K562 (cell line): ENCODE data around the gene RELL2. TPM values are rescaled to one million over a fixed set of nuclear protein-coding genes. Genes with fewer than 3 reads are reported as not detected.
A peak's percentile ranks its signal among the peaks of the same experiment; 100 is the strongest.

Experiments used
- ATAC-seq: fragments of 200-7000 bp; cut with Tn5 transposase; 3 replicates; pipeline ENCODE4 v1.9.1; 2020; ENCODE audit warnings: moderate library complexity
- BruUV-seq: library from RNA; stranded (reverse); fragments of 400-500 nt; replicated peaks from 2 replicates; lab custom pipeline; 2021; lab: Mats Ljungman, UMichigan
- CTCF ChIA-PET: fragments of 300-600 bp; formaldehyde crosslinking; extraction: SDS; loops from one replicate; lab custom pipeline; 2021; ENCODE audit warnings: low intra/inter-chr PET ratio; lab: Yijun Ruan, JAX
- POLR2A ChIA-PET: fragments of 300-600, 350-650 bp; sonication (Branson Sonifier 250); formaldehyde crosslinking; extraction: SDS; loops from one replicate; lab custom pipeline; 2021; ENCODE audit warnings: antibody characterized with exemption, inconsistent platforms; lab: Yijun Ruan, JAX
- DNase-seq, 4 experiments: peaks; one replicate each; pipeline versions ENCODE4 v3.0.0 to v3.0.0-alpha.2; 2011 to 2018; ENCODE audit warnings: low spot score in 3 of 4, mixed read lengths in 3 of 4; ENCODE audit errors: extremely low read depth in 1 of 4
- FAIRE-seq: peaks from 2 replicates; lab custom pipeline; 2011; peaks lifted over from hg19 to GRCh38; lab: Jason Lieb, UNC
- H2AFZ ChIP-seq: 2 replicates; pipeline ENCODE4 v1.6.0; 2011; ENCODE audit warnings: low read depth, low read length, control low read depth, inconsistent platforms
- H3K27ac ChIP-seq: fragments of 200-600 bp; 3 replicates; pipeline ENCODE4 v1.8.0; 2011; ENCODE audit warnings: low read depth, mild to moderate bottlenecking, control low read depth, inconsistent platforms, low read length, moderate library complexity, mixed read lengths; ENCODE audit errors: extremely low read depth
- H3K27me3 ChIP-seq, 2 experiments: fragments of 300-600 bp in 1 of 2; 2 replicates in 1 of 2; 3 replicates in 1 of 2; pipeline versions ENCODE4 v1.6.0 to v1.8.0; 2011; ENCODE audit warnings: inconsistent platforms in 2 of 2, low read length in 2 of 2, mild to moderate bottlenecking in 1 of 2, mixed read lengths in 1 of 2, moderate library complexity in 1 of 2; ENCODE audit not compliant: control insufficient read depth in 2 of 2, insufficient read depth in 2 of 2
- H3K36me3 ChIP-seq: fragments of 300-600 bp; 3 replicates; pipeline ENCODE4 v1.8.0; 2011; ENCODE audit warnings: mild to moderate bottlenecking, low read length, inconsistent platforms; ENCODE audit not compliant: control insufficient read depth, insufficient read depth
- H3K4me1 ChIP-seq, 2 experiments: fragments of 200-600 bp in 1 of 2; replicated peaks in 1 of 2; 2 replicates in 1 of 2; 3 replicates in 1 of 2; pipeline versions ENCODE4 v1.5.1 to v1.8.0; 2011; ENCODE audit warnings: inconsistent platforms in 2 of 2, low read length in 2 of 2, mild to moderate bottlenecking in 1 of 2, mixed read lengths in 1 of 2, moderate library complexity in 1 of 2; ENCODE audit not compliant: control insufficient read depth in 2 of 2, insufficient read depth in 2 of 2
- H3K4me2 ChIP-seq: 2 replicates; pipeline ENCODE4 v1.6.1; 2011; ENCODE audit warnings: low read length, control low read depth, inconsistent platforms, mixed read lengths; ENCODE audit not compliant: insufficient read depth
- H3K4me3 ChIP-seq: fragments of 200-600 bp; sonication (generic), shearing (Covaris generic); 2 replicates; pipeline ENCODE4 v1.5.1; 2016; ENCODE audit warnings: control low read depth, inconsistent platforms
- H3K79me2 ChIP-seq: fragments of 200-600 bp; 3 replicates; pipeline ENCODE4 v1.8.0; 2011; ENCODE audit warnings: low read length, inconsistent platforms; ENCODE audit not compliant: control insufficient read depth, insufficient read depth
- H3K9ac ChIP-seq, 2 experiments: 2 replicates each; pipeline versions ENCODE4 v1.6.0 to v1.6.1; 2011; ENCODE audit warnings: low read depth in 2 of 2, low read length in 2 of 2, control low read depth in 1 of 2, inconsistent platforms in 1 of 2, mild to moderate bottlenecking in 1 of 2, mixed read lengths in 1 of 2; ENCODE audit not compliant: insufficient read depth in 1 of 2
- H3K9me1 ChIP-seq: one replicate; pipeline ENCODE4 v1.6.0; 2011; ENCODE audit warnings: inconsistent platforms, mild to moderate bottlenecking, low read length, moderate library complexity; ENCODE audit not compliant: control insufficient read depth, insufficient read depth
- H3K9me3 ChIP-seq: replicated peaks from 2 replicates; pipeline ENCODE4 v1.5.1; 2011; ENCODE audit warnings: low read depth, low read length, inconsistent platforms; ENCODE audit not compliant: control insufficient read depth, insufficient read depth
- H4K20me1 ChIP-seq: replicated peaks from 2 replicates; pipeline ENCODE4 v1.6.1; 2011; ENCODE audit warnings: low read length, inconsistent platforms, mixed read lengths; ENCODE audit not compliant: control insufficient read depth, insufficient read depth
- DMBX1 ChIP-seq: fragments of 250-450 bp; sonication (Bioruptor Pico); IDR thresholded peaks from 2 replicates; pipeline ENCODE4 v1.8.0; 2022; ENCODE audit warnings: inconsistent platforms, mild to moderate bottlenecking, moderate library complexity, borderline replicate concordance
- EHMT2 ChIP-seq: fragments of 450-650 bp; IDR thresholded peaks from 2 replicates; pipeline ENCODE4 v1.6.1; 2018; ENCODE audit warnings: antibody characterized with exemption
- HNRNPK ChIP-seq: fragments of 200-400 bp; formaldehyde crosslinking; IDR thresholded peaks from one replicate; pipeline ENCODE4 v1.6.1; 2018; ENCODE audit warnings: mild to moderate bottlenecking, low read depth, low read length; ENCODE audit not compliant: poor library complexity, severe bottlenecking
- HOMEZ ChIP-seq: fragments of 250-450 bp; sonication (Bioruptor Pico); IDR thresholded peaks from 2 replicates; pipeline ENCODE4 v1.4.0; 2020; ENCODE audit warnings: mild to moderate bottlenecking, moderate library complexity
- MYC ChIP-seq, 2 experiments: fragments of 250-450 bp in 1 of 2; sonication (Bioruptor Pico) in 1 of 2; IDR thresholded peaks; 2 replicates each; pipeline versions ENCODE4 v1.5.1 to v1.6.1; 2012 to 2021; ENCODE audit warnings: low read depth in 2 of 2, borderline replicate concordance in 1 of 2, improper control_type of control experiment in 1 of 2, low read length in 1 of 2, mild to moderate bottlenecking in 1 of 2, moderate library complexity in 1 of 2
- RFX1 ChIP-seq: fragments of 450-650 bp; IDR thresholded peaks from 2 replicates; pipeline ENCODE4 v1.6.1; 2016; ENCODE audit warnings: mild to moderate bottlenecking, moderate library complexity
- SIRT6 ChIP-seq: IDR thresholded peaks from one replicate; pipeline ENCODE4 v1.6.1; 2012; ENCODE audit warnings: low read depth, mild to moderate bottlenecking, control low read depth, inconsistent platforms, low read length, moderate library complexity
- ZNF146 ChIP-seq: IDR thresholded peaks from one replicate; pipeline ENCODE4 v1.6.1; 2018; ENCODE audit warnings: missing compliant biosample characterization; ENCODE audit not compliant: unreplicated experiment
- ZNF79 ChIP-seq: fragments of 250-450 bp; sonication (Bioruptor Pico); IDR thresholded peaks from 2 replicates; pipeline ENCODE4 v1.4.0; 2020; ENCODE audit warnings: low read depth, mild to moderate bottlenecking, moderate library complexity
- WGBS: fragments of 100-300 bp; shearing (Covaris generic); methylation state at CpG from one replicate; pipeline ENCODE4 v1.1.6; 2016; ENCODE audit warnings: low coverage, mixed read lengths; ENCODE audit not compliant: insufficient coverage; ENCODE audit errors: missing lambda C conversion rate; 5-methylcytosine and 5-hydroxymethylcytosine counted together
- in situ Hi-C: fragments of 300-500 bp; cut with MboI; formaldehyde crosslinking; loops from 4 replicates; pipeline ENCODE4 v1.15.0; 2018; ENCODE audit warnings: inconsistent platforms, mixed read lengths
- intact Hi-C: fragments of 100-400 bp; cut with micrococcal nuclease; formaldehyde crosslinking; loops from 2 replicates; pipeline ENCODE4 v1.14.2; 2022
- polyA plus RNA-seq, 8 experiments: library from polyadenylated mRNA; depleted of rRNA in 4 of 8; stranded (reverse) in 5 of 8; unstranded in 3 of 8; fragments of >200 nt; fragmentation: Nextera tagmentation in 2 of 8; fragmentation: Illumina TruSeq in 1 of 8; extraction: Ambion mirVana in 2 of 8; extraction: Trizol in 1 of 8; gene quantifications; 2 replicates each; pipeline versions ENCODE4 v1.2.1 to v1.2.3, GENCODE V29; 2011 to 2014; ENCODE audit warnings: inconsistent platforms in 1 of 8, missing spikeins in 1 of 8
- total RNA-seq, 7 experiments: library from RNA; depleted of rRNA in 6 of 7; stranded (reverse); fragments of >200 nt in 6 of 7; fragmentation: Illumina TruSeq in 2 of 7; extraction: Trizol in 2 of 7; gene quantifications; 2 replicates each; pipeline versions ENCODE4 v1.2.1 to v1.2.3, GENCODE V29; 2011 to 2021; ENCODE audit warnings: low replicate concordance in 1 of 7
- TF ChIP-seq, protein P1 (sequence below), 2 experiments: fragments of 450-650 bp in 1 of 2; sonication (generic) in 1 of 2; formaldehyde crosslinking in 1 of 2; IDR thresholded peaks; 2 replicates each; pipeline versions ENCODE4 v1.7.1 to v1.9.0; 2016 to 2022; ENCODE audit warnings: inconsistent platforms in 1 of 2, mild to moderate bottlenecking in 1 of 2, missing genetic modification reagents in 1 of 2

The RELL2 gene
- total and polyA plus RNA-seq, 9 of the 15 experiments (the other 6 are each of a cell fraction or from before 2014, with no cell fraction given): 0.06 to 36.0 (median 14.3) TPM

DNA sequence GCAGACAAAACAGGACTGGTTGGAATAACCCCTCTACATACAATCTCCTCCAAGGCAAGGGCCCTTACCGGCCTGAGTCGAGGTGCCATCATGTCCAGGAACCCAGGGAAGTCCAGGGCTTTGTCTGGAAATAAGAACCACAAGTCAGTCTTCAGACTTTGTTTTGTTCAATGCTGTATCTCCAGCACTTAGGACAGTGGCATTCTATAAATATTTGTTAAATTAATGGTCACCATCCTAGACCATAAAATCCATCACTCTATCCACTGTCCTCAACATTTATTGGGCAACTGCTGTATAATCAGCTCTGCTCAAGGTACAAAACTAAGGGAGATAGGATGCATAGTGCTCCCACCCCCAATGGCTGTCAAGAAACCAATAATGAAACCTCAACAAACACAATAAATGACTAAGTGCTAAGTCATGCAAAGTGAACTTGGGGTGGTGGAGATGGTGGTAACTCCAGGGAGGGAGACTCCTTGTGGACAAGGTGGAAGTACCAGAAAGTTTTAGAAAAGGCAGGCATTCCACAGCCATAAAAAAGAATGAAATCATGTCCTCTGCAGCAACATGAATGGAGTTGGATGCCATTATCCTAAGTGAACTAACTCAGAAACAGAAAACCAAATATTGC lies 5.0 kb downstream of the RELL2 start:
- Histone ChIP-seq H3K9ac (no peak overlapping the region), H3K79me2 (peaks cover 21% of the 10 kb centered on the region; the same call in 2 of the 3 replicates), H3K9me3 (no peaks in the 10 kb centered on the region), H3K36me3 (peaks cover 64% of the 10 kb centered on the region; the same call in 2 of the 3 replicates), H2AFZ (no peak overlapping the region), H3K4me3 (no peak overlapping the region), H3K27ac (peak overlapping the region; percentile 38), H3K9me1 (peaks cover 9% of the 10 kb centered on the region), H3K27me3 (no peaks in the 10 kb centered on the region), H4K20me1 (peaks cover 4% of the 10 kb centered on the region; the same call in 1 of the 2 replicates), H3K4me2 (no peak overlapping the region), H3K4me1 (peaks cover 20 to 42% of the 10 kb centered on the region in 2 experiments)
- peak; percentile 52 for ATAC-seq
- in situ Hi-C loops: no loop called here
- BruUV-seq: no TSS peak
- peak; percentile 56 to 79 (median 68) for DNase-seq
- CTCF ChIA-PET: interaction anchor here (1.9 kb wide), 1 partner anchor 50 kb away, joined by 5 read pairs; no protein-coding TSS in a partner anchor
- POLR2A ChIA-PET: interaction anchor here (1.9 kb wide), 1 partner anchor 10 kb away, joined by 7 read pairs; the partner anchor contains the start of gene FCHSD1
- intact Hi-C loops: no loop called here
- peak; percentile 82 for FAIRE-seq
- WGBS: 56% methylated on average over 2 of the region's 2 CpGs
- peak; percentile 89 for TF ChIP-seq EHMT2
- TF ChIP-seq ZNF146 (CRISPR knock-in tag): no peak
- TF ChIP-seq HOMEZ (CRISPR knock-in tag): no peak
- 0 out of 2 replicates have a peak, but pooled peaks have one; percentile 19 for TF ChIP-seq MYC (IDR thresholded peaks at IDR 0.05; ENCODE audit: low read depth, low read length)
- no peak for TF ChIP-seq MYC (CRISPR knock-in tag; IDR thresholded peaks at IDR 0.05; ENCODE audit: borderline replicate concordance, low read depth)
- TF ChIP-seq, protein P1, sequence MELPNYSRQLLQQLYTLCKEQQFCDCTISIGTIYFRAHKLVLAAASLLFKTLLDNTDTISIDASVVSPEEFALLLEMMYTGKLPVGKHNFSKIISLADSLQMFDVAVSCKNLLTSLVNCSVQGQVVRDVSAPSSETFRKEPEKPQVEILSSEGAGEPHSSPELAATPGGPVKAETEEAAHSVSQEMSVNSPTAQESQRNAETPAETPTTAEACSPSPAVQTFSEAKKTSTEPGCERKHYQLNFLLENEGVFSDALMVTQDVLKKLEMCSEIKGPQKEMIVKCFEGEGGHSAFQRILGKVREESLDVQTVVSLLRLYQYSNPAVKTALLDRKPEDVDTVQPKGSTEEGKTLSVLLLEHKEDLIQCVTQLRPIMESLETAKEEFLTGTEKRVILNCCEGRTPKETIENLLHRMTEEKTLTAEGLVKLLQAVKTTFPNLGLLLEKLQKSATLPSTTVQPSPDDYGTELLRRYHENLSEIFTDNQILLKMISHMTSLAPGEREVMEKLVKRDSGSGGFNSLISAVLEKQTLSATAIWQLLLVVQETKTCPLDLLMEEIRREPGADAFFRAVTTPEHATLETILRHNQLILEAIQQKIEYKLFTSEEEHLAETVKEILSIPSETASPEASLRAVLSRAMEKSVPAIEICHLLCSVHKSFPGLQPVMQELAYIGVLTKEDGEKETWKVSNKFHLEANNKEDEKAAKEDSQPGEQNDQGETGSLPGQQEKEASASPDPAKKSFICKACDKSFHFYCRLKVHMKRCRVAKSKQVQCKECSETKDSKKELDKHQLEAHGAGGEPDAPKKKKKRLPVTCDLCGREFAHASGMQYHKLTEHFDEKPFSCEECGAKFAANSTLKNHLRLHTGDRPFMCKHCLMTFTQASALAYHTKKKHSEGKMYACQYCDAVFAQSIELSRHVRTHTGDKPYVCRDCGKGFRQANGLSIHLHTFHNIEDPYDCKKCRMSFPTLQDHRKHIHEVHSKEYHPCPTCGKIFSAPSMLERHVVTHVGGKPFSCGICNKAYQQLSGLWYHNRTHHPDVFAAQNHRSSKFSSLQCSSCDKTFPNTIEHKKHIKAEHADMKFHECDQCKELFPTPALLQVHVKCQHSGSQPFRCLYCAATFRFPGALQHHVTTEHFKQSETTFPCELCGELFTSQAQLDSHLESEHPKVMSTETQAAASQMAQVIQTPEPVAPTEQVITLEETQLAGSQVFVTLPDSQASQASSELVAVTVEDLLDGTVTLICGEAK (IDR thresholded peaks at IDR 0.05): no peak
- TF ChIP-seq, protein P1 (CRISPR knock-in tag; IDR thresholded peaks at IDR 0.05): no peak
- TF ChIP-seq HNRNPK: no peak
- no peak for TF ChIP-seq RFX1
- no peak for TF ChIP-seq DMBX1 (CRISPR knock-in tag)
- no peak for TF ChIP-seq ZNF79 (CRISPR knock-in tag)
- TF ChIP-seq SIRT6: no peak
